Measurements from ENCODE around the gene PIGB.

GRCh38 chr15:55327387-55327786 is 8.4 kb downstream of the PIGB start:
- TF ChIP-seq POLR2A (IDR thresholded peaks at IDR 0.05): no peak
- no peak for TF ChIP-seq CTCF (IDR thresholded peaks at IDR 0.05)
